ENCODE results near the gene TPX2. TPM values are rescaled to one million over a fixed set of nuclear protein-coding genes. Genes with fewer than 3 reads are reported as not detected.

TPX2 gene
- polyA plus RNA-seq, 1 donor from 2014 or later, result 2.1 TPM

DNA sequence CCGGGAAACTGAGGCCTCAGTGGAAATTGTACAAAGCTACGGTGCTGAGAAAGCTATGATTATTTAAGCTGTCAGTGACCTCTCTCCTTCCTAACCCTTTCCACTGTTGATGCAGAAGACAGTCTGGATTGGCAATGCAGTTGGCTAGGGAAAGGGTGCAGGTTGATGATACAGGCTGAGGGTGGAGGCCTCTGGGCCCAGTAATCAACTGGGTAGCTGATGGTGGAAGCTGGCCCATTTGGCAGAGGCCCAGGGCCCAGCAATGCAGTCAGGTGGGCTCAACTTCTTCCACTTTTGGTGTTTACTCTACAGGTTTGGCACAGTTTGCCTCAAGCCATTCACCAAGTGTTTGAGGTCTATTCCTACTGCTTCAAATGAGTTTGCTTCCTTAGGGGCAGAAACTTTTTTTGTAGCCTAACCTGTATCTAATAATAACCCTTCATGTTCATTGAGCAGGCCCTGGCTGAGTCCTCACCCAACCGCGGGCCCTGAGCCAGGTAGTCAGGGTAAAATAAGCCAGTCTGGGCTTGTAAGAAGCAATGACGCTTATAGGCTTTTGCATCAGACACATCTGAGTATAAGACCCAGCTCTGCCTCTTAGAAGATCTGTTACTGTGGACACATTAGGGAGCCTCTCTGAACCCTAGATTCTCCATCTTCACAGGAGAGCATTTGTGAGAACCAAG lies 28.5 kb upstream of the TPX2 start:
- no peak overlapping the region for H3K9ac ChIP-seq (ENCODE audit: low read length)
- no peak overlapping the region for H3K27ac ChIP-seq (ENCODE audit: low read length)
- H3K4me3 ChIP-seq (ENCODE audit: low read length), result no peak overlapping the region

DNA sequence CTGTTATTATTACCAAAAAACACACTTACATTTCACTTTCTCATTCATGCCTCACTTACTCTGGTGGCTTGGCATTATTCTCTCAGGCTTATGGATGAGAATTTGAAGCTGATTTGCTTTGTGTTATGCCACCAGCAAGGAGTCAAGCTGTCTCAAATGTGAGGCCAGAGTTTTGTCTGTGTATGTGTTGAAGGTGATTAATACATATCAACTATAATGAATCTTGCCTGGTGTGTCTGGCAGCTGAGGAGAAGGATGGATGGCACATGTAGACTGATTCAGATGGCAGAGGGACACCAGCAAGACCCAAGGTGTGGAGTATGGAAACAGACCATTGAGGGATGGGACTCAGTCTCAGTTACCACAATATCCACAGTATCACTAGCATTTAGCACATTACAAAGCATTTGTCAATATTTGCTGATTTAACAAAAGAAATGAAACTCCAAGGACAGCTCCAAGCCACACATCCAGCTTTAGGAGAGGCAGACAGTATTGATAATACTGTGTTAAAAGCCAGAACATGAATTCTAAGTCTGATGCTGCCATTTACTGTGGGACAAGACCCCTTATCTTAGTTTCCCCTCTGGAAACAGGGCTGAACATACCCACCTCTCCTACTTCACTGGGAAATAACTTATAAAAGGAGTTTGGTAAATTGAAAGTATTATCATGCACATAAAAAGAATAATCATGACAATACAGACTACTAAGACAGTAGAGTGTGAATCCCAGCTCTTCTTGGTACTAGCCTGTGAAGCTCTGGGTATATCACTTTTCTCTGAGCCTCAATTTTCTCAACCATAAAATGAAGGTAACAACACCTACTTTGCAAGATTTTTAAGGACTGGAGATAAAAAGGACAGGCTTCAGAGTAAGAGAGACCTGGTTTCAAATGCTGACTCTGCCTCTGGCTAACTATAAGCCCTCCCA lies 27.6 kb upstream of the TPX2 start:
- TF ChIP-seq POLR2AphosphoS5 (IDR thresholded peaks at IDR 0.05) (no peak), EP300 (conservative IDR thresholded peaks at IDR 0.05; ENCODE audit: poor library complexity, severe bottlenecking) (no peak)
- TF ChIP-seq, protein P1, sequence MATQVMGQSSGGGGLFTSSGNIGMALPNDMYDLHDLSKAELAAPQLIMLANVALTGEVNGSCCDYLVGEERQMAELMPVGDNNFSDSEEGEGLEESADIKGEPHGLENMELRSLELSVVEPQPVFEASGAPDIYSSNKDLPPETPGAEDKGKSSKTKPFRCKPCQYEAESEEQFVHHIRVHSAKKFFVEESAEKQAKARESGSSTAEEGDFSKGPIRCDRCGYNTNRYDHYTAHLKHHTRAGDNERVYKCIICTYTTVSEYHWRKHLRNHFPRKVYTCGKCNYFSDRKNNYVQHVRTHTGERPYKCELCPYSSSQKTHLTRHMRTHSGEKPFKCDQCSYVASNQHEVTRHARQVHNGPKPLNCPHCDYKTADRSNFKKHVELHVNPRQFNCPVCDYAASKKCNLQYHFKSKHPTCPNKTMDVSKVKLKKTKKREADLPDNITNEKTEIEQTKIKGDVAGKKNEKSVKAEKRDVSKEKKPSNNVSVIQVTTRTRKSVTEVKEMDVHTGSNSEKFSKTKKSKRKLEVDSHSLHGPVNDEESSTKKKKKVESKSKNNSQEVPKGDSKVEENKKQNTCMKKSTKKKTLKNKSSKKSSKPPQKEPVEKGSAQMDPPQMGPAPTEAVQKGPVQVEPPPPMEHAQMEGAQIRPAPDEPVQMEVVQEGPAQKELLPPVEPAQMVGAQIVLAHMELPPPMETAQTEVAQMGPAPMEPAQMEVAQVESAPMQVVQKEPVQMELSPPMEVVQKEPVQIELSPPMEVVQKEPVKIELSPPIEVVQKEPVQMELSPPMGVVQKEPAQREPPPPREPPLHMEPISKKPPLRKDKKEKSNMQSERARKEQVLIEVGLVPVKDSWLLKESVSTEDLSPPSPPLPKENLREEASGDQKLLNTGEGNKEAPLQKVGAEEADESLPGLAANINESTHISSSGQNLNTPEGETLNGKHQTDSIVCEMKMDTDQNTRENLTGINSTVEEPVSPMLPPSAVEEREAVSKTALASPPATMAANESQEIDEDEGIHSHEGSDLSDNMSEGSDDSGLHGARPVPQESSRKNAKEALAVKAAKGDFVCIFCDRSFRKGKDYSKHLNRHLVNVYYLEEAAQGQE (IDR thresholded peaks at IDR 0.05; ENCODE audit: borderline replicate concordance), result no peak
- peak overlapping the region; percentile 36 for H3K4me3 ChIP-seq (ENCODE audit: low read length)
- no peak overlapping the region for H3K27ac ChIP-seq (ENCODE audit: low read length)

More for the DNA sequence above, 28.5 kb upstream of the TPX2 start:
- H3K4me2 ChIP-seq (ENCODE audit: low read length), result no peak overlapping the region
- H3F3A ChIP-seq (ENCODE audit: insufficient read depth, low read length, poor library complexity, severe bottlenecking), result no peaks in the 10 kb centered on the region
- peaks cover 16% of the 10 kb centered on the region for H3K36me3 ChIP-seq (ENCODE audit: insufficient read depth, low read length)
- no peaks in the 10 kb centered on the region for H3K9me3 ChIP-seq (ENCODE audit: low read length)
- no peaks in the 10 kb centered on the region for H4K20me1 ChIP-seq (ENCODE audit: insufficient read depth)
- H3K27me3 ChIP-seq (ENCODE audit: insufficient read depth, low read depth, low read length), result no peaks in the 10 kb centered on the region
- peaks cover 54% of the 10 kb centered on the region for H3K79me2 ChIP-seq (replicated peaks; ENCODE audit: insufficient read depth, low read length)
- H3K9me2 ChIP-seq (ENCODE audit: insufficient read depth, low read length), result no peaks in the 10 kb centered on the region
- H2AFZ ChIP-seq (ENCODE audit: low read depth, low read length), result no peak overlapping the region
- TF ChIP-seq POLR2AphosphoS5 (IDR thresholded peaks at IDR 0.05) (no peak), TAF1 (IDR thresholded peaks at IDR 0.05; ENCODE audit: low read depth) (no peak), EZH2 (IDR thresholded peaks at IDR 0.05; ENCODE audit: borderline replicate concordance, insufficient read depth, low read length, poor library complexity, severe bottlenecking) (no peak), RAD21 (conservative IDR thresholded peaks at IDR 0.05) (no peak), MXI1 (conservative IDR thresholded peaks at IDR 0.05; ENCODE audit: poor library complexity, severe bottlenecking) (no peak), EP300 (conservative IDR thresholded peaks at IDR 0.05; ENCODE audit: poor library complexity, severe bottlenecking) (no peak), SMC3 (conservative IDR thresholded peaks at IDR 0.05; ENCODE audit: poor library complexity) (no peak)
- TF ChIP-seq, protein P2, sequence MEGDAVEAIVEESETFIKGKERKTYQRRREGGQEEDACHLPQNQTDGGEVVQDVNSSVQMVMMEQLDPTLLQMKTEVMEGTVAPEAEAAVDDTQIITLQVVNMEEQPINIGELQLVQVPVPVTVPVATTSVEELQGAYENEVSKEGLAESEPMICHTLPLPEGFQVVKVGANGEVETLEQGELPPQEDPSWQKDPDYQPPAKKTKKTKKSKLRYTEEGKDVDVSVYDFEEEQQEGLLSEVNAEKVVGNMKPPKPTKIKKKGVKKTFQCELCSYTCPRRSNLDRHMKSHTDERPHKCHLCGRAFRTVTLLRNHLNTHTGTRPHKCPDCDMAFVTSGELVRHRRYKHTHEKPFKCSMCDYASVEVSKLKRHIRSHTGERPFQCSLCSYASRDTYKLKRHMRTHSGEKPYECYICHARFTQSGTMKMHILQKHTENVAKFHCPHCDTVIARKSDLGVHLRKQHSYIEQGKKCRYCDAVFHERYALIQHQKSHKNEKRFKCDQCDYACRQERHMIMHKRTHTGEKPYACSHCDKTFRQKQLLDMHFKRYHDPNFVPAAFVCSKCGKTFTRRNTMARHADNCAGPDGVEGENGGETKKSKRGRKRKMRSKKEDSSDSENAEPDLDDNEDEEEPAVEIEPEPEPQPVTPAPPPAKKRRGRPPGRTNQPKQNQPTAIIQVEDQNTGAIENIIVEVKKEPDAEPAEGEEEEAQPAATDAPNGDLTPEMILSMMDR (IDR thresholded peaks at IDR 0.05; ENCODE audit: poor library complexity, severe bottlenecking), result no peak
- TF ChIP-seq, protein P1 (IDR thresholded peaks at IDR 0.05; ENCODE audit: borderline replicate concordance), result no peak

More for the DNA sequence above, 27.6 kb upstream of the TPX2 start:
- Histone ChIP-seq H3K4me2 (ENCODE audit: low read length) (no peak overlapping the region), H3K9me3 (ENCODE audit: low read length) (no peaks in the 10 kb centered on the region), H2AFZ (ENCODE audit: low read depth, low read length) (no peak overlapping the region), H3K36me3 (ENCODE audit: insufficient read depth, low read length) (peaks cover 16% of the 10 kb centered on the region), H3K79me2 (replicated peaks; ENCODE audit: insufficient read depth, low read length) (peaks cover 49% of the 10 kb centered on the region), H3K9ac (ENCODE audit: low read length) (no peak overlapping the region), H3K9me2 (ENCODE audit: insufficient read depth, low read length) (no peaks in the 10 kb centered on the region), H3K27me3 (ENCODE audit: insufficient read depth, low read depth, low read length) (no peaks in the 10 kb centered on the region), H4K20me1 (ENCODE audit: insufficient read depth) (no peaks in the 10 kb centered on the region), H3F3A (ENCODE audit: insufficient read depth, low read length, poor library complexity, severe bottlenecking) (no peaks in the 10 kb centered on the region)
